Gastrocnemius medialis (tissue), 4 donors: Measurements from ENCODE around the gene BTBD3. TPM values are rescaled to one million over a fixed set of nuclear protein-coding genes. Genes with fewer than 3 reads are reported as not detected.

ENCODE experiments used
- ATAC-seq, 2 donors: fragments of 150-250 bp; one replicate each; pipeline ENCODE4 v1.9.1; 2016
- DNase-seq, 2 donors: peaks; one replicate each; pipeline ENCODE4 v3.0.0-alpha.2; 2019
- H3K27ac ChIP-seq, 4 donors: fragments of 200-600 bp; sonication (generic); 1 replicate in 1 of 4; 2 replicates in 3 of 4; pipeline ENCODE4 v1.5.1; 2016 to 2018; ENCODE audit warnings: mild to moderate bottlenecking in 2 of 4, moderate library complexity in 1 of 4
- H3K27me3 ChIP-seq, 3 donors: fragments of 200-600 bp; sonication (generic) in 2 of 3; 1 replicate in 1 of 3; 2 replicates in 2 of 3; pipeline versions ENCODE4 v1.5.1 to v1.6.0; 2016 to 2019; ENCODE audit warnings: mild to moderate bottlenecking in 1 of 3, moderate library complexity in 1 of 3
- H3K36me3 ChIP-seq, 2 donors: fragments of 200-600 bp; sonication (generic) in 1 of 2; one replicate each; pipeline ENCODE4 v1.5.1; 2017 to 2018
- H3K4me1 ChIP-seq, 2 donors: fragments of 200-600 bp; sonication (generic) in 1 of 2; one replicate each; pipeline ENCODE4 v1.5.1; 2016 to 2017; ENCODE audit warnings: mild to moderate bottlenecking in 2 of 2
- H3K4me3 ChIP-seq, 4 donors: fragments of 200-600 bp; sonication (generic) in 3 of 4; 1 replicate in 1 of 4; 2 replicates in 3 of 4; pipeline ENCODE4 v1.5.1; 2016 to 2019; ENCODE audit warnings: mild to moderate bottlenecking in 2 of 4
- H3K9me3 ChIP-seq, 3 donors: fragments of 200-600 bp; sonication (generic) in 2 of 3; 1 replicate in 1 of 3; 2 replicates in 2 of 3; pipeline ENCODE4 v1.5.1; 2016 to 2019
- POLR2A ChIP-seq, 2 donors: fragments of 450-650 bp; IDR thresholded peaks; one replicate each; pipeline ENCODE4 v1.6.1; 2017; ENCODE audit warnings: antibody characterized with exemption in 2 of 2, mild to moderate bottlenecking in 2 of 2, moderate library complexity in 2 of 2
- in situ Hi-C, 4 donors: fragments of 200-750 bp; cut with MboI; loops; one replicate each; pipeline versions ENCODE4 v1.15.0 to v1.8.0; 2017; ENCODE audit warnings: low sequenced_read_pairs in 4 of 4
- intact Hi-C: fragments of 100-400 bp; cut with DNase I; formaldehyde crosslinking; loops from one replicate; pipeline ENCODE4 v1.15.1; 2023; ENCODE audit warnings: low total_unique reads
- total RNA-seq, 4 donors: library from RNA; depleted of rRNA; stranded (reverse); fragments of >200 nt; gene quantifications; one replicate each; pipeline versions ENCODE4 v1.1.0 to v1.2.3, GENCODE V29; 2016
- TF ChIP-seq, protein P1 (sequence below), 5 experiments: fragments of 450-650 bp in 3 of 5; fragments of 200-600 bp in 2 of 5; sonication (generic) in 2 of 5; IDR thresholded peaks in 4 of 5; conservative IDR thresholded peaks in 1 of 5; 1 replicate in 4 of 5; 2 replicates in 1 of 5; pipeline ENCODE4 v1.5.1; 2016 to 2019; ENCODE audit warnings: antibody characterized with exemption in 5 of 5, mild to moderate bottlenecking in 3 of 5, moderate library complexity in 3 of 5

BTBD3 gene
- total RNA-seq, 4 donors from 2014 or later: 13.8 to 21.9 (median 14.8) TPM

DNA sequence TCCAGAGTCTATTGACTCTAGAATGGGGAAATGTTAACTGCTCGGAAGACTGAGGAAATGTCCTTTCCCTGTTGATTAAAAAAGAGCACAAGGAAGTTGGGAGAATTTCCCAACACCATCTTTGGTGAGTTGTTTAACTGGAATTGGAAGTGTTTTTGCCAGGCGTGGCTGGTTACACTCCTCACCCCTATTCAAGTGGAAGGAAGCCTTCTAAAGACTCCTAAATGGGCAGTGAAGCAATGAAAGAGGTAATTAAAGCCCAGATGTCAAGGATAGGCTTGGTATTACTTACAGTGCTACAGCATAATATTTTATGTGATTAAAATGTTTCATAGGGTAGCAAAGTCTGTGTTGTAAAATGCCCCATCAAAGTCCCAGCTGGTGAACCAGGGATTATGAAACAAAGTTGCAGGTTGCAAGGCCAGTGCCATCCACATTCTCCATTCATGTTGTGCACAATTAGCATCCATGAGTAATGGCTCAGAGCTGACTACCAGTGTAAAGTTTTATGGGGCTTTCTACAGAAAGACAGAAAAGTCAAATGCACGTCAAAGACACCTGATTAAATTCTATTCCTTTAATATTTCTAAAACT lies 52.6 kb downstream of the BTBD3 start:
- TF ChIP-seq POLR2A (IDR thresholded peaks at IDR 0.05): no peak
- TF ChIP-seq, protein P1, sequence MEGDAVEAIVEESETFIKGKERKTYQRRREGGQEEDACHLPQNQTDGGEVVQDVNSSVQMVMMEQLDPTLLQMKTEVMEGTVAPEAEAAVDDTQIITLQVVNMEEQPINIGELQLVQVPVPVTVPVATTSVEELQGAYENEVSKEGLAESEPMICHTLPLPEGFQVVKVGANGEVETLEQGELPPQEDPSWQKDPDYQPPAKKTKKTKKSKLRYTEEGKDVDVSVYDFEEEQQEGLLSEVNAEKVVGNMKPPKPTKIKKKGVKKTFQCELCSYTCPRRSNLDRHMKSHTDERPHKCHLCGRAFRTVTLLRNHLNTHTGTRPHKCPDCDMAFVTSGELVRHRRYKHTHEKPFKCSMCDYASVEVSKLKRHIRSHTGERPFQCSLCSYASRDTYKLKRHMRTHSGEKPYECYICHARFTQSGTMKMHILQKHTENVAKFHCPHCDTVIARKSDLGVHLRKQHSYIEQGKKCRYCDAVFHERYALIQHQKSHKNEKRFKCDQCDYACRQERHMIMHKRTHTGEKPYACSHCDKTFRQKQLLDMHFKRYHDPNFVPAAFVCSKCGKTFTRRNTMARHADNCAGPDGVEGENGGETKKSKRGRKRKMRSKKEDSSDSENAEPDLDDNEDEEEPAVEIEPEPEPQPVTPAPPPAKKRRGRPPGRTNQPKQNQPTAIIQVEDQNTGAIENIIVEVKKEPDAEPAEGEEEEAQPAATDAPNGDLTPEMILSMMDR (IDR thresholded peaks at IDR 0.05 in 4 of 5, conservative IDR thresholded peaks at IDR 0.05 in 1 of 5): no peak
- ATAC-seq (no peak), DNase-seq (no peak)
- in situ Hi-C loops: no loop called here
- no peak overlapping the region for H3K27ac ChIP-seq
- no peaks in the 10 kb centered on the region for H3K4me1 ChIP-seq
- intact Hi-C loops: no loop called here
- no peaks in the 10 kb centered on the region for H3K36me3 ChIP-seq
- H3K9me3 ChIP-seq: no peaks in the 10 kb centered on the region
- no peak overlapping the region for H3K4me3 ChIP-seq
- no peaks in the 10 kb centered on the region for H3K27me3 ChIP-seq

DNA sequence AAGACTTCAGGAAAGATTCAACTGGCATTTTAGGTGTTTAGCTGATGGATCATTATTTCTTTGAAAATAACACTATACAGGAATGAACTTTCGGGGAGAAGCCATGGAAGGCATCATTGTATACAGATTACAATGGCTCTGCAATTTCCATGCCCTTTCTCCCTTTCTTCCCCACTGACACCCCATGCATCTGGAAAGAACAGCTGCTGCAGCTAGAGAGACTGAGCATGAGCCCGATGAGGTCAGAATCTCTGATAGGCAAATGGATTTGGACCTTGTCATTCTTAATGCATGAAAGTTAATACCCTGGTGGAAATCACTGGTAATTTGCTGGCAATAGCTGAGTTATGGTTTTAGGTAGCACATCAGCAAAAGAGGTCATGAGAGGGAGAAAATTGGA lies 54.8 kb downstream of the BTBD3 start:
- Histone ChIP-seq H3K4me3 (no peak overlapping the region), H3K27me3 (no peaks in the 10 kb centered on the region), H3K27ac (no peak overlapping the region), H3K9me3 (no peaks in the 10 kb centered on the region), H3K36me3 (no peaks in the 10 kb centered on the region), H3K4me1 (no peaks in the 10 kb centered on the region)
- in situ Hi-C loops: no loop called here
- no peak for TF ChIP-seq POLR2A (IDR thresholded peaks at IDR 0.05)
- TF ChIP-seq, protein P1 (IDR thresholded peaks at IDR 0.05 in 4 of 5, conservative IDR thresholded peaks at IDR 0.05 in 1 of 5): no peak
- intact Hi-C loops: no loop called here
- ATAC-seq (no peak), DNase-seq (no peak)
